Endothelial cell of umbilical vein (primary cell): ENCODE results near the gene LPCAT3. TPM values are rescaled to one million over a fixed set of nuclear protein-coding genes. Genes with fewer than 3 reads are reported as not detected.
A peak's percentile ranks its signal among the peaks of the same experiment; 100 is the strongest.

Experiments used
- BruUV-seq: library from RNA; stranded (reverse); fragments of 400-500 nt; replicated peaks from 2 replicates; lab custom pipeline; 2021; lab: Mats Ljungman, UMichigan
- CTCF ChIA-PET: fragments of 300-600, 350-600 bp; sonication (Branson Sonifier 250); formaldehyde crosslinking; loops from one replicate; lab custom pipeline; 2021; ENCODE audit warnings: antibody characterized with exemption, inconsistent platforms; lab: Charles Lee
- POLR2A ChIA-PET: fragments of 300-600, 350-600 bp; sonication (Branson Sonifier 250); formaldehyde crosslinking; loops from one replicate; lab custom pipeline; 2021; ENCODE audit warnings: antibody characterized with exemption, inconsistent platforms; lab: Charles Lee
- DNase-seq: peaks from one replicate; pipeline ENCODE4 v3.0.0-alpha.2; 2011; ENCODE audit warnings: low read depth, low spot score
- FAIRE-seq: peaks from 2 replicates; lab custom pipeline; 2011; peaks lifted over from hg19 to GRCh38; lab: Jason Lieb, UNC
- H2AFZ ChIP-seq: 2 replicates; pipeline ENCODE4 v1.6.0; 2012; ENCODE audit warnings: low read depth, low read length, control low read depth, inconsistent platforms
- H3K27ac ChIP-seq: 2 replicates; pipeline ENCODE4 v1.5.1; 2011; ENCODE audit warnings: low read depth, mild to moderate bottlenecking, control low read depth, low read length, moderate library complexity; ENCODE audit not compliant: insufficient read depth
- H3K27me3 ChIP-seq, 2 experiments: 2 replicates each; pipeline versions ENCODE4 v1.6.0 to v1.6.1; 2011; ENCODE audit warnings: low read length in 2 of 2, mixed read lengths in 1 of 2; ENCODE audit not compliant: control insufficient read depth in 2 of 2, insufficient read depth in 2 of 2
- H3K36me3 ChIP-seq, 2 experiments: 2 replicates in 1 of 2; 3 replicates in 1 of 2; pipeline ENCODE4 v1.5.1; 2011; ENCODE audit warnings: low read length in 2 of 2, mild to moderate bottlenecking in 1 of 2, moderate library complexity in 1 of 2; ENCODE audit not compliant: control insufficient read depth in 2 of 2, insufficient read depth in 2 of 2; ENCODE audit errors: extremely low read depth in 1 of 2
- H3K4me1 ChIP-seq: 3 replicates; pipeline ENCODE4 v1.5.1; 2011; ENCODE audit warnings: mild to moderate bottlenecking, low read length; ENCODE audit not compliant: control insufficient read depth, insufficient read depth; ENCODE audit errors: extremely low read depth
- H3K4me2 ChIP-seq: 2 replicates; pipeline ENCODE4 v1.6.1; 2011; ENCODE audit warnings: low read length, control low read depth, mixed read lengths; ENCODE audit not compliant: insufficient read depth
- H3K4me3 ChIP-seq, 3 experiments: fragments of 200-600 bp in 1 of 3; sonication (generic), shearing (Covaris generic) in 1 of 3; replicated peaks in 1 of 3; 2 replicates each; pipeline ENCODE4 v1.5.1; 2011 to 2016; ENCODE audit warnings: control low read depth in 3 of 3, low read length in 3 of 3, mild to moderate bottlenecking in 2 of 3, inconsistent platforms in 1 of 3, low read depth in 1 of 3, moderate library complexity in 1 of 3; ENCODE audit not compliant: insufficient read depth in 1 of 3
- H3K79me2 ChIP-seq: 2 replicates; pipeline ENCODE4 v1.6.0; 2012; ENCODE audit warnings: low read length, inconsistent platforms; ENCODE audit not compliant: control insufficient read depth, insufficient read depth
- H3K9ac ChIP-seq: replicated peaks from 2 replicates; pipeline ENCODE3; 2011; ENCODE audit warnings: low read length, control low read depth; ENCODE audit not compliant: insufficient read depth; ENCODE audit errors: extremely low read depth
- H3K9me1 ChIP-seq: replicated peaks from 3 replicates; pipeline ENCODE4 v1.6.0; 2011; ENCODE audit warnings: mild to moderate bottlenecking, low read length; ENCODE audit not compliant: control insufficient read depth, insufficient read depth; ENCODE audit errors: extremely low read depth
- H3K9me3 ChIP-seq: replicated peaks from 2 replicates; pipeline ENCODE4 v1.5.1; 2012; ENCODE audit warnings: low read length, inconsistent platforms; ENCODE audit not compliant: control insufficient read depth, insufficient read depth
- H4K20me1 ChIP-seq: replicated peaks from 2 replicates; pipeline ENCODE3; 2011; ENCODE audit warnings: mild to moderate bottlenecking, low read length; ENCODE audit not compliant: control insufficient read depth, insufficient read depth; ENCODE audit errors: extremely low read depth
- CTCF ChIP-seq, 2 donors: IDR thresholded peaks; 1 replicate in 1 of 2; 2 replicates in 1 of 2; pipeline ENCODE4 v1.5.1; 2011; ENCODE audit warnings: low read length in 2 of 2, mild to moderate bottlenecking in 2 of 2, moderate library complexity in 2 of 2, control low read depth in 1 of 2, inconsistent platforms in 1 of 2, low read depth in 1 of 2; ENCODE audit not compliant: insufficient read depth in 1 of 2; ENCODE audit errors: extremely low read depth in 1 of 2
- EZH2 ChIP-seq: IDR thresholded peaks from 2 replicates; pipeline ENCODE4 v1.6.1; 2012; ENCODE audit warnings: borderline replicate concordance, low read depth, mild to moderate bottlenecking, moderate library complexity, low read length, inconsistent platforms; ENCODE audit not compliant: severe bottlenecking
- FOS ChIP-seq: IDR thresholded peaks from 2 replicates; pipeline ENCODE4 v1.6.1; 2011; ENCODE audit warnings: mild to moderate bottlenecking, low read length, moderate library complexity, borderline replicate concordance; ENCODE audit not compliant: insufficient read depth
- GATA2 ChIP-seq: IDR thresholded peaks from 2 replicates; pipeline ENCODE4 v1.7.0; 2011; ENCODE audit warnings: low read depth, mild to moderate bottlenecking, moderate library complexity, mixed read lengths, low read length; ENCODE audit not compliant: insufficient read length, insufficient read depth
- JUN ChIP-seq: IDR thresholded peaks from 2 replicates; pipeline ENCODE4 v1.6.1; 2011; ENCODE audit warnings: borderline replicate concordance, low read depth; ENCODE audit not compliant: insufficient read length, insufficient read depth
- MAX ChIP-seq: IDR thresholded peaks from 2 replicates; pipeline ENCODE4 v1.6.1; 2011; ENCODE audit not compliant: insufficient read depth, insufficient read length
- MYC ChIP-seq: IDR thresholded peaks from one replicate; pipeline ENCODE4 v1.6.1; 2011; ENCODE audit warnings: mild to moderate bottlenecking, low read depth, low read length
- POLR2A ChIP-seq: IDR thresholded peaks from 2 replicates; pipeline ENCODE4 v1.6.1; 2012; ENCODE audit warnings: low read depth, mild to moderate bottlenecking, control low read depth, low read length
- POLR2AphosphoS5 ChIP-seq: IDR thresholded peaks from 2 replicates; pipeline ENCODE4 v1.6.1; 2012; ENCODE audit warnings: low read depth, mild to moderate bottlenecking, control low read depth, low read length, moderate library complexity; ENCODE audit not compliant: insufficient read depth
- dilution Hi-C: fragments of 300-500 bp; cut with MboI; formaldehyde crosslinking; loops from one replicate; pipeline ENCODE4 v1.15.0; 2019; ENCODE audit warnings: low sequenced_read_pairs; ENCODE audit not compliant: extremely low pct_ligation_motif_present
- intact Hi-C: fragments of 100-400 bp; cut with micrococcal nuclease; formaldehyde crosslinking; loops from one replicate; pipeline ENCODE4 v1.10.0; 2022
- polyA plus RNA-seq, 4 experiments: library from polyadenylated mRNA; depleted of rRNA in 3 of 4; stranded (reverse) in 3 of 4; unstranded in 1 of 4; fragments of >200 nt; gene quantifications; 2 replicates each; pipeline versions ENCODE4 v1.2.1 to v1.2.3, GENCODE V29; 2011 to 2012; ENCODE audit warnings: missing spikeins in 1 of 4
- total RNA-seq: library from RNA; stranded (reverse); gene quantifications from 2 replicates; pipeline ENCODE4 v1.2.3, GENCODE V29; 2021

The LPCAT3 gene
- total and polyA plus RNA-seq, 2 donors (not counting 3 experiments of a cell fraction or from before 2014, with no cell fraction given), result 29.5 to 36.0 TPM

- FAIRE-seq (no peak), DNase-seq (no peak)
- intact Hi-C loops, result no loop called here
- H3K27me3 ChIP-seq, result no peaks in the 10 kb centered on the region
- CTCF ChIA-PET, result interaction anchor here (1.5 kb wide), 2 partner anchors 10 to 12 kb away, joined by 4 to 8 read pairs; no protein-coding TSS in a partner anchor
- no peaks in the 10 kb centered on the region for H3K9me3 ChIP-seq
- no peaks in the 10 kb centered on the region for H3K9me1 ChIP-seq
- H2AFZ ChIP-seq, result peak overlapping the region; percentile 25
- BruUV-seq, result no TSS peak
- POLR2A ChIA-PET, result no interaction called here
- H3K4me3 ChIP-seq, result no peak overlapping the region
- dilution Hi-C loops, result no loop called here
- TF ChIP-seq POLR2A (no peak), MYC (no peak), EZH2 (no peak), GATA2 (no peak), MAX (no peak), FOS (no peak), CTCF (IDR thresholded peaks at IDR 0.05; ENCODE audit: extremely low read depth in 1 of 2, insufficient read depth in 1 of 2, low read depth in 1 of 2, low read length in 2 of 2) (no peak), JUN (no peak), POLR2AphosphoS5 (no peak)
- H3K4me1 ChIP-seq, result peaks cover 17% of the 10 kb centered on the region
- no peaks in the 10 kb centered on the region for H3K36me3 ChIP-seq
- H4K20me1 ChIP-seq, result no peaks in the 10 kb centered on the region
- H3K9ac ChIP-seq, result no peak overlapping the region
- H3K27ac ChIP-seq, result no peak overlapping the region
- H3K79me2 ChIP-seq, result no peaks in the 10 kb centered on the region
- no peak overlapping the region for H3K4me2 ChIP-seq
Measured at GRCh38 chr12:6952121-6952862, 66.0 kb downstream of the LPCAT3 start.
